K562 (cell line): Measurements from ENCODE around the gene MTCL3.

Experiments used
- ATAC-seq: fragments of 200-7000 bp; cut with Tn5 transposase; 3 replicates; pipeline ENCODE4 v1.9.1; 2020; ENCODE audit warnings: moderate library complexity
- BruUV-seq: library from RNA; stranded (reverse); fragments of 400-500 nt; replicated peaks from 2 replicates; lab custom pipeline; 2021; lab: Mats Ljungman, UMichigan
- CTCF ChIA-PET: fragments of 300-600 bp; formaldehyde crosslinking; extraction: SDS; loops from one replicate; lab custom pipeline; 2021; ENCODE audit warnings: low intra/inter-chr PET ratio; lab: Yijun Ruan, JAX
- POLR2A ChIA-PET: fragments of 300-600, 350-650 bp; sonication (Branson Sonifier 250); formaldehyde crosslinking; extraction: SDS; loops from one replicate; lab custom pipeline; 2021; ENCODE audit warnings: antibody characterized with exemption, inconsistent platforms; lab: Yijun Ruan, JAX
- DNase-seq, 4 experiments: peaks; one replicate each; pipeline versions ENCODE4 v3.0.0 to v3.0.0-alpha.2; 2011 to 2018; ENCODE audit warnings: low spot score in 3 of 4, mixed read lengths in 3 of 4; ENCODE audit errors: extremely low read depth in 1 of 4
- FAIRE-seq: peaks from 2 replicates; lab custom pipeline; 2011; peaks lifted over from hg19 to GRCh38; lab: Jason Lieb, UNC
- H2AFZ ChIP-seq: 2 replicates; pipeline ENCODE4 v1.6.0; 2011; ENCODE audit warnings: low read depth, low read length, control low read depth, inconsistent platforms
- H3K27ac ChIP-seq: fragments of 200-600 bp; 3 replicates; pipeline ENCODE4 v1.8.0; 2011; ENCODE audit warnings: low read depth, mild to moderate bottlenecking, control low read depth, inconsistent platforms, low read length, moderate library complexity, mixed read lengths; ENCODE audit errors: extremely low read depth
- H3K27me3 ChIP-seq, 2 experiments: fragments of 300-600 bp in 1 of 2; 2 replicates in 1 of 2; 3 replicates in 1 of 2; pipeline versions ENCODE4 v1.6.0 to v1.8.0; 2011; ENCODE audit warnings: inconsistent platforms in 2 of 2, low read length in 2 of 2, mild to moderate bottlenecking in 1 of 2, mixed read lengths in 1 of 2, moderate library complexity in 1 of 2; ENCODE audit not compliant: control insufficient read depth in 2 of 2, insufficient read depth in 2 of 2
- H3K36me3 ChIP-seq: fragments of 300-600 bp; 3 replicates; pipeline ENCODE4 v1.8.0; 2011; ENCODE audit warnings: mild to moderate bottlenecking, low read length, inconsistent platforms; ENCODE audit not compliant: control insufficient read depth, insufficient read depth
- H3K4me1 ChIP-seq, 2 experiments: fragments of 200-600 bp in 1 of 2; replicated peaks in 1 of 2; 2 replicates in 1 of 2; 3 replicates in 1 of 2; pipeline versions ENCODE4 v1.5.1 to v1.8.0; 2011; ENCODE audit warnings: inconsistent platforms in 2 of 2, low read length in 2 of 2, mild to moderate bottlenecking in 1 of 2, mixed read lengths in 1 of 2, moderate library complexity in 1 of 2; ENCODE audit not compliant: control insufficient read depth in 2 of 2, insufficient read depth in 2 of 2
- H3K4me2 ChIP-seq: 2 replicates; pipeline ENCODE4 v1.6.1; 2011; ENCODE audit warnings: low read length, control low read depth, inconsistent platforms, mixed read lengths; ENCODE audit not compliant: insufficient read depth
- H3K4me3 ChIP-seq: fragments of 200-600 bp; sonication (generic), shearing (Covaris generic); 2 replicates; pipeline ENCODE4 v1.5.1; 2016; ENCODE audit warnings: control low read depth, inconsistent platforms
- H3K79me2 ChIP-seq: fragments of 200-600 bp; 3 replicates; pipeline ENCODE4 v1.8.0; 2011; ENCODE audit warnings: low read length, inconsistent platforms; ENCODE audit not compliant: control insufficient read depth, insufficient read depth
- H3K9ac ChIP-seq, 2 experiments: 2 replicates each; pipeline versions ENCODE4 v1.6.0 to v1.6.1; 2011; ENCODE audit warnings: low read depth in 2 of 2, low read length in 2 of 2, control low read depth in 1 of 2, inconsistent platforms in 1 of 2, mild to moderate bottlenecking in 1 of 2, mixed read lengths in 1 of 2; ENCODE audit not compliant: insufficient read depth in 1 of 2
- H3K9me1 ChIP-seq: one replicate; pipeline ENCODE4 v1.6.0; 2011; ENCODE audit warnings: inconsistent platforms, mild to moderate bottlenecking, low read length, moderate library complexity; ENCODE audit not compliant: control insufficient read depth, insufficient read depth
- H3K9me3 ChIP-seq: replicated peaks from 2 replicates; pipeline ENCODE4 v1.5.1; 2011; ENCODE audit warnings: low read depth, low read length, inconsistent platforms; ENCODE audit not compliant: control insufficient read depth, insufficient read depth
- H4K20me1 ChIP-seq: replicated peaks from 2 replicates; pipeline ENCODE4 v1.6.1; 2011; ENCODE audit warnings: low read length, inconsistent platforms, mixed read lengths; ENCODE audit not compliant: control insufficient read depth, insufficient read depth
- CHD2 ChIP-seq: IDR thresholded peaks from 2 replicates; pipeline ENCODE4 v1.6.1; 2011; ENCODE audit warnings: low read depth, low read length
- E2F5 ChIP-seq: sonication (generic); formaldehyde crosslinking; IDR thresholded peaks from 2 replicates; pipeline ENCODE4 v1.8.0; 2022; ENCODE audit warnings: mild to moderate bottlenecking, missing genetic modification reagents
- ELK3 ChIP-seq: fragments of 450-650 bp; formaldehyde crosslinking; IDR thresholded peaks from 2 replicates; pipeline ENCODE4 v1.4.0; 2020; ENCODE audit warnings: mild to moderate bottlenecking
- FIP1L1 ChIP-seq: fragments of 200-400 bp; formaldehyde crosslinking; IDR thresholded peaks from 2 replicates; pipeline ENCODE4 v1.6.1; 2018; ENCODE audit warnings: mild to moderate bottlenecking, low read depth, low read length; ENCODE audit not compliant: poor library complexity, severe bottlenecking
- IFI16 ChIP-seq: fragments of 250-450 bp; sonication (Bioruptor Pico); IDR thresholded peaks from 2 replicates; pipeline ENCODE4 v2.1.2; 2022; ENCODE audit warnings: mild to moderate bottlenecking, inconsistent platforms
- POLR2AphosphoS5 ChIP-seq: IDR thresholded peaks from 2 replicates; pipeline ENCODE4 v1.6.1; 2011; ENCODE audit warnings: mild to moderate bottlenecking, low read depth, low read length, moderate library complexity; ENCODE audit not compliant: control insufficient read depth, insufficient read depth
- POLR3A ChIP-seq: IDR thresholded peaks from 2 replicates; pipeline ENCODE4 v1.6.1; 2011; ENCODE audit warnings: borderline replicate concordance, mild to moderate bottlenecking, moderate library complexity; ENCODE audit not compliant: insufficient read length, insufficient read depth; ENCODE audit errors: extremely low read depth
- RBBP5 ChIP-seq: fragments of 200-600 bp; sonication (generic); IDR thresholded peaks from 2 replicates; pipeline ENCODE4 v1.6.1; 2012; ENCODE audit warnings: borderline replicate concordance, mild to moderate bottlenecking, low read length, control low read depth, inconsistent platforms; ENCODE audit not compliant: insufficient read depth, poor library complexity, severe bottlenecking
- ZFP91 ChIP-seq: sonication (generic); formaldehyde crosslinking; IDR thresholded peaks from 2 replicates; pipeline ENCODE4 v1.8.0; 2022; ENCODE audit warnings: mild to moderate bottlenecking, missing genetic modification reagents
- ZNF551 ChIP-seq: fragments of 250-450 bp; sonication (Bioruptor Pico); IDR thresholded peaks from 2 replicates; pipeline ENCODE4 v1.5.0; 2021; ENCODE audit warnings: mild to moderate bottlenecking, moderate library complexity
- WGBS: fragments of 100-300 bp; shearing (Covaris generic); methylation state at CpG from one replicate; pipeline ENCODE4 v1.1.6; 2016; ENCODE audit warnings: low coverage, mixed read lengths; ENCODE audit not compliant: insufficient coverage; ENCODE audit errors: missing lambda C conversion rate; 5-methylcytosine and 5-hydroxymethylcytosine counted together
- in situ Hi-C: fragments of 300-500 bp; cut with MboI; formaldehyde crosslinking; loops from 4 replicates; pipeline ENCODE4 v1.15.0; 2018; ENCODE audit warnings: inconsistent platforms, mixed read lengths
- intact Hi-C: fragments of 100-400 bp; cut with micrococcal nuclease; formaldehyde crosslinking; loops from 2 replicates; pipeline ENCODE4 v1.14.2; 2022

MTCL3 gene

GRCh38 chr6:127561660-127562059 is 42.5 kb upstream of the MTCL3 start:
- Histone ChIP-seq H3K27me3 (no peaks in the 10 kb centered on the region), H3K4me1 (no peaks in the 10 kb centered on the region)
- TF ChIP-seq POLR3A: no peak
- TF ChIP-seq FIP1L1: no peak
- TF ChIP-seq ZFP91 (CRISPR knock-in tag): no peak
- TF ChIP-seq POLR2AphosphoS5: no peak
- no peak for TF ChIP-seq IFI16 (CRISPR knock-in tag)
- TF ChIP-seq ZNF551 (CRISPR knock-in tag): no peak
- TF ChIP-seq E2F5 (CRISPR knock-in tag): no peak
- TF ChIP-seq RBBP5: no peak
- TF ChIP-seq CHD2: no peak
- TF ChIP-seq ELK3 (CRISPR knock-in tag): no peak
- TF ChIP-seq, all 486 proteins: peak for 0
- no peak overlapping the region for H3K27ac ChIP-seq
- H2AFZ ChIP-seq: no peak overlapping the region
- no peak for DNase-seq
- ChIA-PET CTCF (no interaction called here), POLR2A (no interaction called here)
- no peak for ATAC-seq
- no peaks in the 10 kb centered on the region for H3K9me1 ChIP-seq
- in situ Hi-C loops: no loop called here
- no peak overlapping the region for H3K4me2 ChIP-seq
- H4K20me1 ChIP-seq: no peaks in the 10 kb centered on the region
- FAIRE-seq: no peak
- 0% methylated on average over 1 of the region's 1 CpG for WGBS
- H3K4me3 ChIP-seq: no peak overlapping the region
- no peaks in the 10 kb centered on the region for H3K9me3 ChIP-seq
- intact Hi-C loops: no loop called here
- no peaks in the 10 kb centered on the region for H3K36me3 ChIP-seq
- no peak overlapping the region for H3K9ac ChIP-seq
- BruUV-seq: no TSS peak
- H3K79me2 ChIP-seq: no peaks in the 10 kb centered on the region
